ENCODE data around the gene CCDC106. TPM values are rescaled to one million over a fixed set of nuclear protein-coding genes. Genes with fewer than 3 reads are reported as not detected.

CCDC106 gene
- total RNA-seq, 1 donor from 2014 or later, result 18.9 TPM

DNA sequence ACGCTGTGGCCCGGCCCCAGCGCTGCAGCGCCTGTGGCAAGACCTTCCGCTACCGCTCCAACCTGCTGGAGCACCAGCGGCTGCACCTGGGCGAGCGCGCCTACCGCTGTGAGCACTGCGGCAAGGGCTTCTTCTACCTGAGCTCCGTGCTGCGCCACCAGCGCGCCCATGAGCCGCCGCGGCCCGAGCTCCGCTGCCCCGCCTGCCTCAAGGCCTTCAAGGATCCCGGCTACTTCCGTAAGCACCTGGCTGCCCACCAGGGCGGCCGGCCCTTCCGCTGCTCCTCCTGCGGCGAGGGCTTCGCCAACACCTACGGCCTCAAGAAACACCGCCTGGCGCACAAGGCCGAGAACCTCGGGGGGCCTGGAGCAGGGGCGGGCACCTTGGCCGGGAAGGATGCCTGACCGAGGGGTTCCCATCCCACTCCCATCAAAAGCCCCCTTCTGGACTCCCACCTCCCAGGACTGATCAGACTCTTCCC is 31.6 kb upstream of the CCDC106 start:
- TF ChIP-seq, protein P1, sequence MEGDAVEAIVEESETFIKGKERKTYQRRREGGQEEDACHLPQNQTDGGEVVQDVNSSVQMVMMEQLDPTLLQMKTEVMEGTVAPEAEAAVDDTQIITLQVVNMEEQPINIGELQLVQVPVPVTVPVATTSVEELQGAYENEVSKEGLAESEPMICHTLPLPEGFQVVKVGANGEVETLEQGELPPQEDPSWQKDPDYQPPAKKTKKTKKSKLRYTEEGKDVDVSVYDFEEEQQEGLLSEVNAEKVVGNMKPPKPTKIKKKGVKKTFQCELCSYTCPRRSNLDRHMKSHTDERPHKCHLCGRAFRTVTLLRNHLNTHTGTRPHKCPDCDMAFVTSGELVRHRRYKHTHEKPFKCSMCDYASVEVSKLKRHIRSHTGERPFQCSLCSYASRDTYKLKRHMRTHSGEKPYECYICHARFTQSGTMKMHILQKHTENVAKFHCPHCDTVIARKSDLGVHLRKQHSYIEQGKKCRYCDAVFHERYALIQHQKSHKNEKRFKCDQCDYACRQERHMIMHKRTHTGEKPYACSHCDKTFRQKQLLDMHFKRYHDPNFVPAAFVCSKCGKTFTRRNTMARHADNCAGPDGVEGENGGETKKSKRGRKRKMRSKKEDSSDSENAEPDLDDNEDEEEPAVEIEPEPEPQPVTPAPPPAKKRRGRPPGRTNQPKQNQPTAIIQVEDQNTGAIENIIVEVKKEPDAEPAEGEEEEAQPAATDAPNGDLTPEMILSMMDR (conservative IDR thresholded peaks at IDR 0.05), result no peak
- no peak overlapping the region for H3K27ac Mint-ChIP-seq (ENCODE audit: unreplicated experiment)
- no peak overlapping the region for H3K4me3 Mint-ChIP-seq
- peaks cover 16% of the 10 kb centered on the region for H3K36me3 Mint-ChIP-seq (ENCODE audit: low read depth)
- DNase-seq (ENCODE audit: low read depth, low spot score), result no peak
- no peaks in the 10 kb centered on the region for H3K27me3 Mint-ChIP-seq (ENCODE audit: low read depth)
- no peaks in the 10 kb centered on the region for H3K9me3 Mint-ChIP-seq
- peaks cover 4% of the 10 kb centered on the region for H3K4me1 Mint-ChIP-seq

DNA sequence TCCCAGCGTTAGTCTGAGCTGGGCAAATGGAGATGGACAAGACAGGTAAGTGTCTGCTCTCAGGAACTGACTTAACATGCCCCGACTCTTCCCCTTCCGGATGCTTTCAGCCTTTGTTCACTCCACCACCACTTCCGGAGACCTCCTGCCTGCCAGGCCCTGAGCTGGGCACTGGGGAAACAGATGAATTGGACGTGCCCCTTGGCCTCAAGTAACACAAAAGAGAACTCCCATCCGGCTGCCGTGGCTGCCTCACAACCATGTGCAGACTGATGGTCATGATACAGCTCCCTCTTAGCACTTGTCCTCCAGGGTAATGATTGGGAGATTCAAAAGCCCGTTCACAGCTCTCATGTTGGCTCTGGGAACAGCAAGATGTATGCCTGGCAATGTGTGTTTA is 30.6 kb upstream of the CCDC106 start:
- Mint-ChIP-seq H3K27me3 (ENCODE audit: low read depth) (no peaks in the 10 kb centered on the region), H3K36me3 (ENCODE audit: low read depth) (peaks cover 16% of the 10 kb centered on the region), H3K27ac (ENCODE audit: unreplicated experiment) (no peak overlapping the region)

DNA sequence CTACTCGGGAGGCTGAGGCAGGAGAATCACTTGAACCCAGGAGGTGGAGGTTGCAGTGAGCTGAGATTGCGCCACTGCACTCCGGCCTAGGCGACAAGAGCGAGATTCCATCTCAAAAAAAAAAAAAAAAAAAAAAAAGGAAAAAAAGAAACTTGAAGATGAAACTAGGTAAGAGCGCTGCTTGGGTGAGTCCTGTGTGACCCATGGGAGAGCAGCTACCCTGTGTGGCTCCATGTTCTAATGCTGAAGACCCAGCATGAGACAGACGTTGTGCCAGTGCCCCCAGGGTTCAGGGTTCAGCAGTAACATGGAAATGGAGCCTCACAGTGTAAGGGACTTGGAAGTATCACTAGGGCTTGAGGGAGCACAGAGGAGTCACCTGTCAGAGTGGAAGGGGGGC is 29.6 kb upstream of the CCDC106 start:
- H3K9me3 Mint-ChIP-seq, result no peaks in the 10 kb centered on the region
- H3K27me3 Mint-ChIP-seq (ENCODE audit: low read depth), result no peaks in the 10 kb centered on the region
- peaks cover 13% of the 10 kb centered on the region for H3K36me3 Mint-ChIP-seq (ENCODE audit: low read depth)
- DNase-seq (ENCODE audit: low read depth, low spot score), result no peak
- H3K4me3 Mint-ChIP-seq, result no peak overlapping the region
- H3K27ac Mint-ChIP-seq (ENCODE audit: unreplicated experiment), result peak overlapping the region; percentile 4
- TF ChIP-seq, protein P1 (conservative IDR thresholded peaks at IDR 0.05), result no peak
- H3K4me1 Mint-ChIP-seq, result peaks cover 8% of the 10 kb centered on the region

More for the DNA sequence above, 30.6 kb upstream of the CCDC106 start:
- Mint-ChIP-seq H3K9me3 (no peaks in the 10 kb centered on the region), H3K4me1 (peaks cover 4% of the 10 kb centered on the region), H3K4me3 (peak overlapping the region; percentile 38)
- no peak for DNase-seq (ENCODE audit: low read depth, low spot score)
- TF ChIP-seq, protein P1 (conservative IDR thresholded peaks at IDR 0.05), result no peak

DNA sequence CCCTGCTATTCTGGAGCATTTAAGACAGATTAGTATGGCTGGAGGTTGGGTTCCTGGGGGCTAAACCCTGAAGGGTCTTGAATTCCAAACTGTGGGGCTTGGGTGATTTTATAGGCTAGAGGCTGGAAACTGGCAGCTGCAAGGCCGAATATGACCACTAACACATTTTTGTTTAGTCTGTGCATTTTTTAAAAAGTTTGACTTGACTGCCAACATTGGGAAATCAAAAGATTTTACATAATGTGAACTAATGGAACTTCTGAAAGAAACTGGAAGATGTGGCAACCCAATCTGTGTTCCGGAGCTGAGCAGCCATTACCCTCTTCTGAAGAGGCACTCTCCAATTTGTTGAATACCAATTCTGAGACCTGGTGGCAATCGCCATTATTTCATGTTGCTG is 28.7 kb upstream of the CCDC106 start:
- peaks cover 5% of the 10 kb centered on the region for H3K27me3 Mint-ChIP-seq (ENCODE audit: low read depth)
- H3K4me1 Mint-ChIP-seq, result peaks cover 16% of the 10 kb centered on the region
- H3K27ac Mint-ChIP-seq (ENCODE audit: unreplicated experiment), result no peak overlapping the region
- peaks cover 18% of the 10 kb centered on the region for H3K36me3 Mint-ChIP-seq (ENCODE audit: low read depth)
- no peak for DNase-seq (ENCODE audit: low read depth, low spot score)
- TF ChIP-seq, protein P1 (conservative IDR thresholded peaks at IDR 0.05), result no peak
- peaks cover 3% of the 10 kb centered on the region for H3K9me3 Mint-ChIP-seq
- H3K4me3 Mint-ChIP-seq, result peak overlapping the region; percentile 13

DNA sequence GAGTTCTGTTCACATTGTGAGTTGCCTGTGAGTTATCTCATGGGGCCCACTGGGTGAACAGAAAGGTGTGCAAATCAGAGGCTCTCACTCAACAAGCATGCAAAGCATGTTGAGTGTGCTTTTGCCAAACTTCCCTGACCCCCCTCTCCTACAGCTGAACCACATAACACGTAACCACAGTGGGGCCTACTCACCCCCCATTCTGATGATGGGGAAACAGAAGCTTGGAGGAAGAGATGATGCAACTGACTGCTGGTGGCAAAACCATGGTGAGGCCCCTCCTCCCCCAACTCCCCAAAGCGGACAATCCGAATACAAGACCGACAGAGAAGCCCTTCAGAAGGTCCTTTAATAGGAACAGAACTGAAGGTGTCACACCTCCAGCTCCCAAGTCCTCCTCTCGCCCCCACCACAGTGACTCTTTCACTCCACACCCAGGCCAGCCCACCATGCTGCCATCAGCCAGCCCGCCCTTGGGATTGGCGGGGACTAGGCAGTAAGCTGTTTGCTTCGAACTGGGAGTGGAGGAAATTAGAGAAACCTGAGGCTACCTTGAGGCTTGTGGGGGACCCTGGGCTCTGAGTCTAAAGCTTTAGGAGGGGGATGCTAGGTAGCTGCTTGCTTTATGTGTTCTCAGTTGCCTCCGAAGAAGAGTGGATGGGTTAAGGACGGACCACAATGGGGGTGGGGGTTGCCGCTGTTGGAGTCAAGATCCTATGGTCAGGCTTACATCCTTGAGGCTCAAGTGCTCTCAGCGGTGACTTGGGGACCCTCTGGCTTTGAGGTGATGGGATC is 27.4 kb upstream of the CCDC106 start:
- Mint-ChIP-seq H3K27ac (ENCODE audit: unreplicated experiment) (no peak overlapping the region), H3K27me3 (ENCODE audit: low read depth) (peaks cover 5% of the 10 kb centered on the region), H3K9me3 (peaks cover 3% of the 10 kb centered on the region), H3K36me3 (ENCODE audit: low read depth) (peaks cover 18% of the 10 kb centered on the region), H3K4me3 (peak overlapping the region; percentile 39), H3K4me1 (peaks cover 24% of the 10 kb centered on the region)
- no peak for DNase-seq (ENCODE audit: low read depth, low spot score)
- TF ChIP-seq, protein P1 (conservative IDR thresholded peaks at IDR 0.05), result no peak

All from neural crest cell (in vitro differentiated cells).